Activated T-helper 2 cell treated with anti-CD3 and anti-CD28 coated beads, Interferon-gamma antibody, Interleukin-2, Interleukin-4, amounts not matched to agents 10 μg/mL and 5 μg/mL and 100 μg/mL, durations not matched to agents 14 hours and 24 hours and 36 hours (primary cell): Measurements from ENCODE around the gene NR6A1. TPM values are rescaled to one million over a fixed set of nuclear protein-coding genes. Genes with fewer than 3 reads are reported as not detected.

Experiments used
- DNase-seq: peaks from one replicate; pipeline ENCODE4 v3.0.0; 2021; ENCODE audit warnings: low spot score
- H3K27ac Mint-ChIP-seq: one replicate; pipeline ENCODE4 v1.8.0; 2021; ENCODE audit warnings: mixed read lengths
- H3K27me3 Mint-ChIP-seq: one replicate; pipeline ENCODE4 v1.8.0; 2021; ENCODE audit warnings: low read depth, mixed read lengths
- H3K36me3 Mint-ChIP-seq: one replicate; pipeline ENCODE4 v1.8.0; 2021; ENCODE audit warnings: low read depth, mixed read lengths
- H3K4me1 Mint-ChIP-seq: one replicate; pipeline ENCODE4 v1.8.0; 2021; ENCODE audit warnings: low read depth, mixed read lengths
- H3K4me3 Mint-ChIP-seq: one replicate; pipeline ENCODE4 v1.8.0; 2021; ENCODE audit warnings: low read depth, mild to moderate bottlenecking, moderate library complexity, mixed read lengths
- H3K9me3 Mint-ChIP-seq: one replicate; pipeline ENCODE4 v1.8.0; 2021; ENCODE audit warnings: mixed read lengths
- intact Hi-C: fragments of 100-400 bp; cut with micrococcal nuclease; formaldehyde crosslinking; loops from one replicate; pipeline ENCODE4 v1.15.1; 2023
- total RNA-seq: library from RNA; stranded (reverse); gene quantifications from 2 replicates; pipeline ENCODE4 v1.2.3, GENCODE V29; 2022

NR6A1 gene
- total RNA-seq, 1 donor from 2014 or later: 1.5 TPM

- Mint-ChIP-seq H3K27me3 (peaks cover 23% of the 10 kb centered on the region), H3K27ac (no peak overlapping the region), H3K9me3 (no peaks in the 10 kb centered on the region), H3K4me1 (peaks cover 9% of the 10 kb centered on the region), H3K36me3 (peaks cover 3% of the 10 kb centered on the region), H3K4me3 (no peak overlapping the region)
- no peak for DNase-seq
- intact Hi-C loops: no loop called here
These were observed 269.3 kb downstream of the NR6A1 start for GRCh38 chr9:124501771-124502320.

GRCh38 chr9:124500796-124501611, 270.1 kb downstream of the NR6A1 start:
- Mint-ChIP-seq H3K36me3 (peaks cover 3% of the 10 kb centered on the region), H3K4me3 (no peak overlapping the region), H3K9me3 (no peaks in the 10 kb centered on the region), H3K27ac (no peak overlapping the region), H3K27me3 (peaks cover 21% of the 10 kb centered on the region), H3K4me1 (peaks cover 10% of the 10 kb centered on the region)
- no peak for DNase-seq
- intact Hi-C loops: no loop called here

GRCh38 chr9:124500028-124500795, 270.9 kb downstream of the NR6A1 start:
- H3K36me3 Mint-ChIP-seq: peaks cover 3% of the 10 kb centered on the region
- no peak overlapping the region for H3K27ac Mint-ChIP-seq
- no peak for DNase-seq
- no peak overlapping the region for H3K4me3 Mint-ChIP-seq
- H3K4me1 Mint-ChIP-seq: peaks cover 13% of the 10 kb centered on the region
- intact Hi-C loops: no loop called here
- no peaks in the 10 kb centered on the region for H3K9me3 Mint-ChIP-seq
- peaks cover 18% of the 10 kb centered on the region for H3K27me3 Mint-ChIP-seq

- no peak overlapping the region for H3K27ac Mint-ChIP-seq
- H3K36me3 Mint-ChIP-seq: peaks cover 3% of the 10 kb centered on the region
- H3K27me3 Mint-ChIP-seq: peaks cover 16% of the 10 kb centered on the region
- peaks cover 13% of the 10 kb centered on the region for H3K4me1 Mint-ChIP-seq
- no peak for DNase-seq
- no peaks in the 10 kb centered on the region for H3K9me3 Mint-ChIP-seq
- intact Hi-C loops: no loop called here
- no peak overlapping the region for H3K4me3 Mint-ChIP-seq
These were observed 271.9 kb downstream of the NR6A1 start for GRCh38 chr9:124499216-124499615.

GRCh38 chr9:124498499-124499146, 272.5 kb downstream of the NR6A1 start:
- intact Hi-C loops: no loop called here
- no peak overlapping the region for H3K4me3 Mint-ChIP-seq
- no peak overlapping the region for H3K27ac Mint-ChIP-seq
- peaks cover 11% of the 10 kb centered on the region for H3K27me3 Mint-ChIP-seq
- no peaks in the 10 kb centered on the region for H3K9me3 Mint-ChIP-seq
- H3K36me3 Mint-ChIP-seq: no peaks in the 10 kb centered on the region
- no peak for DNase-seq
- peaks cover 9% of the 10 kb centered on the region for H3K4me1 Mint-ChIP-seq

GRCh38 chr9:124498040-124498439, 273.1 kb downstream of the NR6A1 start:
- no peak overlapping the region for H3K4me3 Mint-ChIP-seq
- H3K4me1 Mint-ChIP-seq: peaks cover 9% of the 10 kb centered on the region
- intact Hi-C loops: no loop called here
- H3K9me3 Mint-ChIP-seq: no peaks in the 10 kb centered on the region
- no peaks in the 10 kb centered on the region for H3K36me3 Mint-ChIP-seq
- H3K27ac Mint-ChIP-seq: no peak overlapping the region
- DNase-seq: no peak
- peaks cover 8% of the 10 kb centered on the region for H3K27me3 Mint-ChIP-seq

GRCh38 chr9:124497441-124497840, 273.7 kb downstream of the NR6A1 start:
- no peak overlapping the region for H3K4me3 Mint-ChIP-seq
- H3K4me1 Mint-ChIP-seq: peaks cover 9% of the 10 kb centered on the region
- H3K27me3 Mint-ChIP-seq: peaks cover 5% of the 10 kb centered on the region
- H3K27ac Mint-ChIP-seq: no peak overlapping the region
- H3K36me3 Mint-ChIP-seq: no peaks in the 10 kb centered on the region
- DNase-seq: no peak
- intact Hi-C loops: no loop called here
- H3K9me3 Mint-ChIP-seq: no peaks in the 10 kb centered on the region

- Mint-ChIP-seq H3K4me1 (peaks cover 9% of the 10 kb centered on the region), H3K27me3 (peaks cover 2% of the 10 kb centered on the region), H3K36me3 (no peaks in the 10 kb centered on the region), H3K27ac (no peak overlapping the region), H3K4me3 (no peak overlapping the region), H3K9me3 (no peaks in the 10 kb centered on the region)
- no peak for DNase-seq
- intact Hi-C loops: no loop called here
These were observed 274.6 kb downstream of the NR6A1 start for GRCh38 chr9:124496463-124496862.

- peaks cover 9% of the 10 kb centered on the region for H3K4me1 Mint-ChIP-seq
These were observed 275.0 kb downstream of the NR6A1 start for GRCh38 chr9:124496075-124496449.

GRCh38 chr9:124495126-124496074, 275.7 kb downstream of the NR6A1 start:
- no peak overlapping the region for H3K27ac Mint-ChIP-seq
- no peak overlapping the region for H3K4me3 Mint-ChIP-seq
- intact Hi-C loops: no loop called here
- no peaks in the 10 kb centered on the region for H3K9me3 Mint-ChIP-seq
- no peak for DNase-seq
- H3K27me3 Mint-ChIP-seq: peaks cover 2% of the 10 kb centered on the region
- no peaks in the 10 kb centered on the region for H3K36me3 Mint-ChIP-seq
- peaks cover 9% of the 10 kb centered on the region for H3K4me1 Mint-ChIP-seq

More at GRCh38 chr9:124496075-124496449, 275.0 kb downstream of the NR6A1 start:
- intact Hi-C loops: no loop called here
- Mint-ChIP-seq H3K4me3 (no peak overlapping the region), H3K36me3 (no peaks in the 10 kb centered on the region), H3K27me3 (peaks cover 2% of the 10 kb centered on the region), H3K9me3 (no peaks in the 10 kb centered on the region), H3K27ac (no peak overlapping the region)
- no peak for DNase-seq

- H3K4me3 Mint-ChIP-seq: no peak overlapping the region
- no peak overlapping the region for H3K27ac Mint-ChIP-seq
- peaks cover 4% of the 10 kb centered on the region for H3K4me1 Mint-ChIP-seq
- intact Hi-C loops: no loop called here
- H3K27me3 Mint-ChIP-seq: no peaks in the 10 kb centered on the region
- no peaks in the 10 kb centered on the region for H3K36me3 Mint-ChIP-seq
- DNase-seq: no peak
- H3K9me3 Mint-ChIP-seq: no peaks in the 10 kb centered on the region
These were observed 277.2 kb downstream of the NR6A1 start for GRCh38 chr9:124493794-124494479.
